ENCODE data around the gene SNRNP40.

GRCh38 chr1:31227891-31228568 is 68.6 kb downstream of the SNRNP40 start:
- TF ChIP-seq, protein P1, sequence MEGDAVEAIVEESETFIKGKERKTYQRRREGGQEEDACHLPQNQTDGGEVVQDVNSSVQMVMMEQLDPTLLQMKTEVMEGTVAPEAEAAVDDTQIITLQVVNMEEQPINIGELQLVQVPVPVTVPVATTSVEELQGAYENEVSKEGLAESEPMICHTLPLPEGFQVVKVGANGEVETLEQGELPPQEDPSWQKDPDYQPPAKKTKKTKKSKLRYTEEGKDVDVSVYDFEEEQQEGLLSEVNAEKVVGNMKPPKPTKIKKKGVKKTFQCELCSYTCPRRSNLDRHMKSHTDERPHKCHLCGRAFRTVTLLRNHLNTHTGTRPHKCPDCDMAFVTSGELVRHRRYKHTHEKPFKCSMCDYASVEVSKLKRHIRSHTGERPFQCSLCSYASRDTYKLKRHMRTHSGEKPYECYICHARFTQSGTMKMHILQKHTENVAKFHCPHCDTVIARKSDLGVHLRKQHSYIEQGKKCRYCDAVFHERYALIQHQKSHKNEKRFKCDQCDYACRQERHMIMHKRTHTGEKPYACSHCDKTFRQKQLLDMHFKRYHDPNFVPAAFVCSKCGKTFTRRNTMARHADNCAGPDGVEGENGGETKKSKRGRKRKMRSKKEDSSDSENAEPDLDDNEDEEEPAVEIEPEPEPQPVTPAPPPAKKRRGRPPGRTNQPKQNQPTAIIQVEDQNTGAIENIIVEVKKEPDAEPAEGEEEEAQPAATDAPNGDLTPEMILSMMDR (IDR thresholded peaks at IDR 0.05), result no peak
- no peak for TF ChIP-seq POLR2A (IDR thresholded peaks at IDR 0.05)
